ENCODE data around the gene BCAS3.
"Not testable (repeated sequence)": the region's sequence is repeated elsewhere in the genome, so short reads cannot be mapped to it uniquely, and the experiment has no call there.

Gene BCAS3

DNA sequence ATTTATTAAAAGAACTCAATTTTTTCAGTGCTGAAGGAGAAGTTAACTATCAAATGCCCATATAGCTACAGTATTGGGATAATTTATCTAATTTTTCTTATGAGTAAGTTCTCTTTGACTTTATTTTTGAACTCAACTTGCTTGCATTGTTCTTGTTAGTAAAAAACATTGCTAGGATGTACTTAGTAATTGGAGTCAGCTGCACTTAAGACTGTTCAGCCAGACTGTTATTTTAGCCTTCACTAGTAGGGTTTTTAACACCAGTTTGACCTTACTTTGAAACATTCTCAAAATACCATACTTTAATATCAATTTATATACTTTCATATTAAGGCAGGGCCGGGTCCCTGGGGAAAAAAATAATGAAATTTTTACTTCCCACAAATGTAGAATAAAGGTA is 465.4 kb downstream of the BCAS3 start:
- FAIRE-seq (no peak), DNase-seq (ENCODE audit: insufficient read length, low spot score) (no peak)

DNA sequence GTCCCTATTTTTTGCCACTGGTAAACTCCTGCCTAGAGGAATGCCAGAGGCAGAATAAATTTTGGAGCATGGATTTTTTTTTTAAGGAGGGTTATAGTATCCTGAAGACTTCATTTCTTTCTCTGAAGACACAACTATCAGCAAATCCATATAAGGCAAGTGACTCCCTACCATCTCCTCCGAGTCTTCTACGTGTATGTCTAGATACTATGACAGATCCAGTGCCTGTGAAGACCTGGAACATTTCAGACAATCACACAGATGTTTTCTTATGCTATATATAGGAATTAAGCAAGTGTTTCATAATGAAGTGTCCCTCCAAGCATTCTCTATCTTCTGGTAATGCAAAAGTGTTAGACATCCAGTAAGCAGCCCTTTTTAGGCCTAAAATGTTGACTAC is 466.5 kb downstream of the BCAS3 start:
- DNase-seq (ENCODE audit: insufficient read length, low spot score) = no peak
- no peak for FAIRE-seq

DNA sequence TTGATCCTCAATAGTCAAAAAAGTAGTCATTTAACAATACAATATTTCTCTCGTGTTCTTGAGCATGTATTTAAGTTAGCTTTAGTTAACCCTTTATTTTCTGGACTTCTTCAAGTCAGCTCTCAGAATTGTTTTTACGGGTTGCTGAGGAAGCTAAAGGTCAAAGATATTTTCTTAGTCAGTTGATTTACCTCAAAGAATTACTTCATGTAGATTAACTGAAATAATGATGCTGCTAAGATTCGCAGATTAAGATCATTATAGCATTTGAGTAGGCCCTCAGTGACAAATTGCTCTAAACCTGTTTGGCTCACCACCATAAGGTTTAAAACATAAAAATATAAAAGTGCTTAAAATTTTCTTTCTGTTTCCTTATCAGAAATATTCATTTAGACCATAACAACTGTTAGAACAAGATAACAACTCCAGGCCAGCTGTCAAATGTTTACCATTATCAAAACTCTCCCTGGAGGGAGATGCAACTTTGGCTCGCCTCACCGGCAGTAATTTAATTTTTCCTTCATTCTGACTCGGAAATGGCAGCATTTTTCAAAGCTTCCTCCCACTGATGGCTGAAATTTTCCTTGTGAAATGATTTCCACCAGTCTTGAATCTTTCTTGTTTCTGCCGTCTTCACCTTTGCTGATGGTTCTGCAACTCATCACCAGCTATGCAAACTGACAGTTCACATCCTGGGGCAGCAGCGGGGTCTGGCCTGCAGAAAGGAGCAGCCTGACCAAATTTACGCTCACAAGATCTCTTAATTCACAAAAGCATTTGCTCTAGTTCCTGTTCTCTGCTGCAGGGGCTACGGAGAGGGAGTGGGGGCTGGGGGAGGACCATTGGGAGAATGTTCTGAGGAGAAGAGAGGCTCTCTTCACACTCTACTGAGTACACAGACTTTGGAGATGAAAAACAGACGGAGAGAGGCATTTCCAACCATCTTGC is 467.2 kb downstream of the BCAS3 start:
- no peak for DNase-seq (ENCODE audit: insufficient read length, low spot score)
- peak; percentile 9 for FAIRE-seq

DNA sequence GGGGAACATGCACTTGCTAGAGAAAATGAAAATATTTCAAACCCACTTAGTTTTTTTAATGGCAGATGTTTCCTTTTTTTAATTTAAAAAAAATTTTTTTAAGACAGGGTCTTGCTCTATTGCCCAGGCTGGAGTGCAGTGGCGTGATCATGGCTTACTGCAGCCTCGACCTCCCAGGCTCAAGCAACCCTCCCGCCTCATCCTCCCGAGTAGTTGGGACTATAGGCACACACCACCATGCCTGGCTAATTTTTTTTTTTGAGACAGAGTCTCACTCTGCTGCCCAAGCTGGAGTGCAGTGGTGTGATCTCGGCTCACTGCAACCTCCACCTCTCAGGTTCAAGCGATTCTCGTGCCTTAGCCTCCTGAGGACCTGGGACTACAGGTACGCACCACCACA is 469.2 kb downstream of the BCAS3 start:
- not testable (repeated sequence) for DNase-seq (ENCODE audit: insufficient read length, low spot score); FAIRE-seq

DNA sequence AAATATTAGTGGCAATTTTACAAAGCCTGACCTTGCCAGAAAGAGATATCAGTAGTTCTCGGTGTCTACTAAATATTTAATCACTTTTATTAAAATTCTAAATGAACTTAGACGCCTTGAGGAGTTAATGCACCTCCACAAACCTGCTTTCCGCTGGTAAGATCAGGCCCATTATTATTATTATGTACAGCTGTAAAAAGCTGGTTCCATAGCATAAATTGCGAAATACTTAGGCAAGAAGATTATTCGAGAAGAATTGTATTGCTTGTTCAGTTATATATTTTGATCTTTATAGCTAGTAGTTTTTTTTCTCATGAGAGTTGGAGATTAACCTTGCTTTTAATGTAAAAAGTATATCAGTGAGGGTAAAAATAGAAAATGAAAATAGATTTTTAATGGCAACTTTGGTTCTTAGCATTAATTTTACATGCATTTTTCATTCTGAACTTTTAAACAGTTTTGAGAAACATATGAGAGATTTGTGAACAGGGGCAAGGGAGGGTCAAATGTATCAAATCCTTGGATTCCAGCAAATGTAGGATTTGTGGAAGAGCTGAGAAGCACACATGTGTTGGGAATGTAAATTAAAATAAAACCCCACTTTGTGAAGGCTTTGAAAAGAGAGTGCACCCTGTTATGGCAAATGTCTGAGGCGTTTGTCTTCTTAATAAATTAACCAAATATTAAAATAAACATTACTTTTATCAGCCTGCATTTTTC is 471.6 kb downstream of the BCAS3 start:
- FAIRE-seq = no peak
- DNase-seq (ENCODE audit: insufficient read length, low spot score) = no peak

DNA sequence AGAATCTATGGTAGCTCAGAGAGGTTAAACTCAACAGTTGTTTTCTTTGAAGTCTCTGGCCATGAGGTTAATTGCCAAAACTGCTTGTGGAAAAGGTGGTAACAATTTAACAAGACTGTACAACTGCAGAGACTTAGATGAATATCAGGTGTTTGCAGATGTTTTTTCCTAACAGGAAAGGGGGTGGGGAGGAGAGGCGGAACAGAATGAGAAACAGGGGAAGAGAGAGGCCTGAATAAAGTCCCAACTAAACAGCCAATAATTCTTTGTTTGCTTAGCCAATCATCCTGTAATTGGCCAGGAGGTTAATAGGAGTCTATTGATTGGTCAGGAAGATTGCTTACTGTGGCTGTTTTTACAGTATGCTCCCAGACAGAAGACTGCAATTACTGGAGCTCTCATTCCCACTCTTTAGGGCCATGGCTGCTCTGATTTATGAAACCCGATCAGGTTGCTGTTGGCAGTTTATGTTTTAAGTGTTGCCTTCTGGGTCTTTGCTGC is 472.3 kb downstream of the BCAS3 start:
- no peak for FAIRE-seq
- DNase-seq (ENCODE audit: insufficient read length, low spot score) = no peak

DNA sequence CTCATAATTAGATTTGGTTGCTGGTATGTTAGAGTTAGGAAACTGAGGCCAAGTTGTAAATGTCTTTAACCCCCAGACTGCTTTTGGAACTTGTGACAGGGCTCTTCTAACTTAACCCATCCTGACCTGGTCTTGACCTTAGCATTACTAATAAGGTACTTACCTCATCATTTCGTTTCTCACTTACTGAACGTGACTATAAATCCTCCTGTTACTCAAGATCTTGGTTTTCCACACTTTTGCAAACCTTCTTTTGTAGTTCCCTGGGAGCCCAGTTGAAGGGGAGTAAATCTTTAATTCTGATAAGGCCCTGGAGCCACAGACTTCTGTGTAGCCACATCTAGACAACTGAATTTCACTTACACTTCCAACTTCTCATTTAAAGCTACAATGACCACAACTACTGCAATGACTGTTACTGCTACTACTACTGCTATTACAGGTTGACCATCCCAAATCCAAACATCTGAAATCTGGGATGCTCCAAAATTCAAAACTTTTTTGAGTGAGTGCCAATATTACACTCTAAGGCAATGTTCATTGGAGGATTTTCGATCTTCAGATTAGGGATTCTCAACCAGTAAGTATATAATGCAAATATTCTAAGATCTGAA is 473.1 kb downstream of the BCAS3 start:
- DNase-seq (ENCODE audit: insufficient read length, low spot score) (no peak), FAIRE-seq (peak; percentile 48)

DNA sequence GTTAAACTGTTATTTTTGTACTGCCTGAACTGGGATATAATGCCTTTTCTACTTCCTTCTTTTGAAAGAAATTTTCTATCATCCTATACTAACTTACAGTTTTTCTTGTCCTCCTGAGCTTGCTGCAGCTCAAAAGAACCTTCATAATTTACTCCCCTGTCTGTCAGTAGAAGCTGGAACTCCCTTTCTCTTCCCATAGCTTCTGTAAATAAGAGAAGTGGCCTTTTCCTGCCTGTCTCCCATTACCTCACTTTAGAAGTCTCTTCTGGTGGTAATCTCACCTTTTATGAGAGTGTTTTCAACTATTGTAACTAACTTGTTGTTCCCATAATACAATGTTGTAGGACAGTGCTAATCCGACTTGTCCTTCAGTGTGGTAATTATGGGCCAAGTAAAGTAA is 475.2 kb downstream of the BCAS3 start:
- no peak for FAIRE-seq
- DNase-seq (ENCODE audit: insufficient read length, low spot score) = no peak

DNA sequence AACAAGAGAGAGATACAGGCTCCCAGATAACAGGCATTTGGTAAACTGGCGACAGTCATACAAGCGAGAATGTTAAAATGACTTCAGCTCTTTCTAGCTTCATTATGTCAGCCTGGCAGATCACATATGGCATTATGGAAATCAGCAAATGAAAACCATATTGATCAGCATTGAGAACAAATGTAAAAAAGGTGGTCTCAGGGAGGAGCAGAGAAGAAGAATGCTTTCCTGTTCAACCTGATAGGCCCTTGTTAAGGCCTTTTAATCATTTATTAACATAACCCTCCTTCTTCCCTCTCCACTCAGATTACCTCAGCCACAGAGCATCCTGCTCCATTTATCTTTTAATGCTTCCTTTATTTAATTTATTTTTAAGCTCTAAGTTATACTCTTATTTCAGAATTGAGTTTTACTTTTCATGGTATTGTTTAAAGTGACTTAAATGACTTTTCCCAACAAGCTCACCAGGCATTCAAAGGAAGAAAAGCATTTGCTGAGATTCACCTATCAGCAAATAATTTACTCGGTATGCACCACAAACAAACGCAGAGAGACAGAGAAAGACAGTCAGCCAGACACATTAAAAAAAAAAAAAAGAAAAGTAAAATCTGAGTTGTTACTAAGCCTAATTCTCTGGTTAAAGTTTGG is 478.1 kb downstream of the BCAS3 start:
- FAIRE-seq (peak; percentile 9), DNase-seq (ENCODE audit: insufficient read length, low spot score) (no peak)

DNA sequence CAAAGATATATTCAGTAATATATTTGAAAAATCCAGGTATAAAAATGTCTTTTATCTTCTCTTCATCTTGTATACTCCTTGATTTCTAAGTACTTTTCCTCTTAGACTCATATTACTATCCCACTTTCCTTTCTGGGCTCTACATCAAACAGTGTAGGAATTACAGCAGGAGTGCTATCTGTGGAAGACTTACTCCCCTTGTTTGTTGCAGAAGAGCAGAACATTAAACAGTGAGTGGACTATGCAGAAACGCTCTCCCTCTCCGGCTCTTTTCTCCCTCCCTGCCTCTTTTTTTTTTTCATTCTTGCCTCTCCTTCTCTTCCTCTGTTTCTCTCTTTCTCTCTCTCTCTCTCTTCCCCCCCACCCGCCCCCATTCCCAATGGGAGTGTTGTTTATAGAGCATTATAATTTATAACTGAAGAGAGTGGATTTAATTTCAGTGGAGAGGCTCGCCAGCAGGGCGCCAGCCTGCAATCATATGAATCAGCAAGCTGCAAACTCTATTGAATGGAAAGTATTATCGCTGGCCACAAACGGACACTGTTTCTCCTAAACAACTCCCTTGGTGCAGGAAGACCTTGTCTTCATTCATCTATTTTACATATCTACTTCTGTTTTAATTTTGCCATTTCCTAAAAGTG is 479.7 kb downstream of the BCAS3 start:
- FAIRE-seq = peak; percentile 64
- DNase-seq (ENCODE audit: insufficient read length, low spot score) = peak; percentile 39

DNA sequence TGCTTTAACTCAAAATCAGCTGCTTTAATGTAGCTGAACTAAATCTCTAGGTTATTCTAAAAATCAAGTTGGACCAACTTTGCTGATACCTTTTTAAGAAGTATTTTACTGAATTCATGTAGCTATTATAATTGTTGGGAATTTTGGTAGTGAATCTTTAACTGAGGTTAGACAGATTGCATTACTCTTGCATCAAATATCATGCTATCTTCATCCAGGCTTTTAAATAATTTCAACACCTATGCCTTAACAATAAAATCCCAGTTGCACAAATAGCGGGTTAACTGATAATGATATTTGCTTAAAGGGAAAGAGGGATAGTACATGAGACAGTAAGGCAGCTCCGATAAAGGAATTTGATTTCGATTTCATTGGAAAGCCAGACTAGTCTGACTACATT is 480.7 kb downstream of the BCAS3 start:
- FAIRE-seq (no peak), DNase-seq (ENCODE audit: insufficient read length, low spot score) (no peak)

DNA sequence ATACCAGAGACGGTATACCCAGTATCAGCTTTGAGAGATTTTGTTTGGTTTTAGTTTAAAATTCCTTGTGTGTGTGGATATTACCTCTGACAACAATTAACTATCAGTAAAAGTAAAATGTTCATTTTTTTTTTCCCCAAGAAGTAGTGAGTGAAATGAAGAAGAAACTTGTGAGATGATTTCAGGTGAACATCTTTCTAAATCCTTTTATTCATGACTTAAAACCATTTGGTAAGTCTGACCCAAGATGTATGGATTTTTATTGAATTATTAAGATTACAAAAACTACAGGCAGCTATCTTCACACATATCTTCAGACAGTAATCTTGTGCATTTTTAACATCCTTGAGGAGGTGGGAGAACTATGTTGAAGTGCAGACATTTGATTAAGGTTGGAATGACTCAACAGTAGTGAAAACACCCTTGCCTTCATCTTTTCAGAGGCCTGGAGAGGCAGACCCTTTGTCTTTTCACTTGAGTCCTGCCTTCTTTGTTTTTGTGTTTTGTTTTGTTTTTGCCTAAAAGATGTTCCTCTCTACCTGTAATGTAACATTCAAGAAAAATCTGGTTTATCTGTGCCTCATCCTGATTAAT is 481.7 kb downstream of the BCAS3 start:
- FAIRE-seq = peak; percentile 28
- DNase-seq (ENCODE audit: insufficient read length, low spot score) = no peak

DNA sequence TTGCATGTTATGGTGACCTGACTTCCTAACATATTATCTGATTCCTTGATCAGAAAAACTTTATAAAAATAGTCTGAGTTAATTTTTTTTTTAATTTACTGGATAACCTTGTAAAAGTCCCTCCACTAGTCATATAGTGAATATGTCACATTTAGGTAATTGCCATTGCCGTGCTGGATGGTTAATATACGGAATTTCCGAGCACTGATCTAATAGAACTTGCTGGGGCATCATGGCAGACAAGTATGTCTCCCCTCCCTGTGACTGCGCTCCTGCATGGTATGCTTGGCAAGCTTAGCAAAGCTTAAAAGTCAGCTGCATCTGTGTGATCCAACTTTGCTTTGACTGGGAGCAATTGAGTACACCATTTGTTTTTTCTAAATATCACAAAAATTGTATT is 482.6 kb downstream of the BCAS3 start:
- FAIRE-seq = no peak

DNA sequence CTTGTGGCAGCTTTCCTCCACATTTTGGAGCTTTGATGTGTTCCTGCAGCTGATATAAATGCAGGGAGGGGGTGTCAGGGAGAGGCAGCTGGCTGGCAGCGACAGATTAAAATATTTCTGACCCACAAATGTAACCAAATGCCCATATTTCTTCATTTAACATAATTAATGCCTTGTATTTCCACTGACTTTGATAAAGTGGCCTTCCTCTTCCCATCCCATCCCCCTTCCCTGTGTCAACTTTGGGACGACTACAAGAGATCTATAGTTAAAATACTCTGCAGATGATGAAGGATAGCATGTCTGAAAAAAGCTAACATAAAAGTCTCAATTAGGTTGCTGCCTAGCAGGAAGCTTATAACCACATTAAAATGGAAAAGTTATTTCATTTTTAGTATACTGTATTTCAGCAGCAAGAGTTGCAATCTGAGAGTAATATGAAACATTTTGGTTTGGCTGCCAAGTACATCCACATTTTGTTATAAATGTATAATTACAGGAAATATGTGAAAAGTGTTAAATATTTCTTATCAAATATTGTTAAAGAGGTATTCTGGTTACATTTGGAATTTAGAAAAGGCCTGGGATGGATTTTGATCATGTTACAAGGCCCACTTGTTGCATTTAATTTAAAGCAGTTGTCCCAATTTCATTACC is 483.3 kb downstream of the BCAS3 start:
- FAIRE-seq (no peak), DNase-seq (ENCODE audit: insufficient read length, low spot score) (no peak)

More for the DNA sequence above, 482.6 kb downstream of the BCAS3 start:
- no peak for DNase-seq (ENCODE audit: insufficient read length, low spot score)

DNA sequence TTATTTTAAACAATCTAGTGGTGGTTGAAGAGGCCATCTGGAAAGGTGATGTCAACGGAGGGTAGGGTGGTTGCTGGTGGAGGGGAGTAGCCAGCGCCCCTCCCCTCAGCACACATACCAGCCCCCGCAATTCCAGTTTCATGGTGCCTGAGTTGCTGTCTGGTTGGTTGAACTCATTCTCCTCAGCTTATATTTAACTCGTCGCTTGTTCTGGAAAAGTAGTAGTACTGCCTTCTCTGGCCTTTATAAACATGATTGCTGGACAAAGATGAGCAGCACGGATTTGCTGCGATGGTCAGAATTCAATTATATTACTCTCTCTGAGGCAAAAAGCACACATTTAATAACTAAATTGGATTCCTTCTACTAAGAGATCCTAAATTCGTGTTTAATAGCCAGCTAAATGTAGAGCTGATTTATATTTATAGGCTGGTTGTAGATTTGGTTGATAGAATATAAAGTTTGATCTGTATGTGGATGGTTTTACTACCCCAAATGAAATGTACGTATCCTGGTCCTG is 484.0 kb downstream of the BCAS3 start:
- FAIRE-seq (no peak), DNase-seq (ENCODE audit: insufficient read length, low spot score) (no peak)

DNA sequence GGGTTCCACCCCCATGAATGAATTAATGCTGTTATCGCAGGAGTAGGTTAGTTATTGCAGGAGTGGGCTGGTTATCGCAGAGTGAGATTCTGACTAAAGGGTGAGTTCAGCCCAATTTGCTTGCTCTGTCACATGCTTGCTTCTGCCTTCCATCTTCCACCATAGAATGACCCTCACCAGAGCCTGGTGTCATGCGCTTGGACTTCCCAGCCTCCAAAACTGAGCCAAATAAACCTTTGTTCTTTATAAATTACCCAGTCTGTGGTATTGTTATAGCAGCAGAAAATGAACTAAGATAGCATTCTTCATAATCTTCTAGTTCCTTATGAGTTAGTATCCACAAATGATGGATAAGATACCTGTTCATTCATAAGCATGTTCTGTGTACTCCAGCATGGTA is 486.9 kb downstream of the BCAS3 start:
- DNase-seq (ENCODE audit: insufficient read length, low spot score) (no peak), FAIRE-seq (peak; percentile 80)

DNA sequence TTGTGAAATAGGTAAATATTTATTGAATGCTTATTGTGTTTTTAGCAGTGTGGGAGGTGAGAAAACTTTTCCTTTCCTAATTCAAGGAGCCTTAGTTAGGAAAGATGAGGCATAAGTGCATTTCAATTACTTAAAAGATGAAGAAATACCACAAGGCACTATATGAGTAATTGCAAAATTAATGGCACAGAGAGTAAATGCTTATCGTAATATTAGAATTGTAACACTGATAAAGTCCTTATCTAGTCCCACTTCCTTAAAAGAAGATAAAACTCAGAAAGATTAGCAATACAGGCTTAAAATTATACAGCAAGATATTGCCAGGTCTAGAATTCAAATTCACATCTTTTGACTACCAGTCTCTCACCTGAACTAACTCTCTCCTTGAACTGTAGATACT is 489.4 kb downstream of the BCAS3 start:
- no peak for DNase-seq (ENCODE audit: insufficient read length, low spot score)
- FAIRE-seq = no peak

DNA sequence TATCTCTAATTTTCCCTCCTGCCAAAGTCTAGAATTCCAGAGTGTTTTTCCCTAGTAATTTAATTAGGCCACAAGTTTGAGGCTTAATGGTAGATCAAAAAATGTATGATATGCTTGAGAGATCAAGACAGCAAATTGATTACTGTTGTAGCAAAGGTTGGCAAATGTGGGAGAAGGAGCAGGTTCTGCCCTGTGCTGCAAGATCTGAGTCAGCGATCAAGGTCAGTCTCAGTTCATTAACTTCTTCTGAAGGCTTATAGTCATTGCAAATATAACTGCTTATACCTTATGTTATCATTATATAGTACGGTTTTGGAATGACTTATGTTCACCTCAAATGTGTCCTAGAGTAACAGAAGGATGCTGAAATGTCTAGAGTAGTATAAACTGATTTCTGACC is 490.9 kb downstream of the BCAS3 start:
- DNase-seq (ENCODE audit: insufficient read length, low spot score) (no peak), FAIRE-seq (peak; percentile 23)

DNA sequence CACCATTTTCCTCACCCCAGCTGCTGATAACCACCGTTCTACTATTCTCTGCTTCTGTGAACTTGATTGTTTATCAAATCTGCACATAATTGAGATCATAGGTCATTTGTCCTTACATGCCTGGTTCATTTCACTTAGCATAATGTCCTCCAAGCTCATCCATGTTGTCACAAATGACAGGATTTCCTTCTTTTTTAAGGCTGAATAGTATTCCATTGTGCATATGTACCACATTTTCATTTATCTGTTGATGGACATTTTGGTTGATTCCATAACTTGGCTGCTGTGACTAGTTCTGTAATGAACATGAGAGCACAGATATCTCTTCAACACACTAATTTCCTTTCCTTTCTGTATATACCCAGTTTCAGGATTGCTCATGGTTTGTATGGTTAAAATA is 496.7 kb downstream of the BCAS3 start:
- FAIRE-seq = peak; percentile 76

More for the DNA sequence above, 496.7 kb downstream of the BCAS3 start:
- DNase-seq (ENCODE audit: insufficient read length, low spot score) = no peak

Measured in HTR-8/SVneo (cell line).